HG02981 (cell line): ENCODE measurements around the gene NLGN1.

Source experiments
- ATAC-seq: cut with Tn5 transposase; IDR thresholded peaks from one replicate; pipeline ENCODE4 v1.9.1; 2021; ENCODE audit warnings: mild to moderate bottlenecking, moderate library complexity; ENCODE audit not compliant: unreplicated experiment

The NLGN1 gene

GRCh38 chr3:173945806-173946205 is 548.3 kb downstream of the NLGN1 start:
- no peak for ATAC-seq

GRCh38 chr3:173954647-173955046 is 557.1 kb downstream of the NLGN1 start:
- ATAC-seq, result no peak

- ATAC-seq, result no peak
These were observed 560.1 kb downstream of the NLGN1 start for GRCh38 chr3:173957646-173958045.

- no peak for ATAC-seq
These were observed 561.3 kb downstream of the NLGN1 start for GRCh38 chr3:173958805-173959204.

- ATAC-seq, result no peak
These were observed 572.7 kb downstream of the NLGN1 start for GRCh38 chr3:173970281-173970680.

GRCh38 chr3:173976281-173976680 is 578.7 kb downstream of the NLGN1 start:
- ATAC-seq, result peak; percentile 47

GRCh38 chr3:173977747-173978146 is 580.2 kb downstream of the NLGN1 start:
- ATAC-seq, result no peak

GRCh38 chr3:173983343-173983742 is 585.8 kb downstream of the NLGN1 start:
- no peak for ATAC-seq

GRCh38 chr3:173986861-173987410 is 589.4 kb downstream of the NLGN1 start:
- no peak for ATAC-seq

GRCh38 chr3:173988909-173989308 is 591.4 kb downstream of the NLGN1 start:
- no peak for ATAC-seq

GRCh38 chr3:173992416-173992815 is 594.9 kb downstream of the NLGN1 start:
- no peak for ATAC-seq

GRCh38 chr3:173993299-173993698 is 595.8 kb downstream of the NLGN1 start:
- ATAC-seq, result no peak

GRCh38 chr3:174000675-174001074 is 603.1 kb downstream of the NLGN1 start:
- no peak for ATAC-seq

GRCh38 chr3:174002543-174002942 is 605.0 kb downstream of the NLGN1 start:
- ATAC-seq, result no peak

- no peak for ATAC-seq
These were observed 613.4 kb downstream of the NLGN1 start for GRCh38 chr3:174010907-174011306.

- ATAC-seq, result no peak
These were observed 618.6 kb downstream of the NLGN1 start for GRCh38 chr3:174016186-174016585.

- ATAC-seq, result no peak
These were observed 622.6 kb downstream of the NLGN1 start for GRCh38 chr3:174020156-174020555.

- ATAC-seq, result no peak
These were observed 625.9 kb downstream of the NLGN1 start for GRCh38 chr3:174023421-174023820.

- ATAC-seq, result no peak
These were observed 631.1 kb downstream of the NLGN1 start for GRCh38 chr3:174028673-174029072.

- no peak for ATAC-seq
These were observed 637.9 kb downstream of the NLGN1 start for GRCh38 chr3:174035328-174035886.

GRCh38 chr3:174046311-174046710 is 648.8 kb downstream of the NLGN1 start:
- no peak for ATAC-seq

GRCh38 chr3:174049472-174049871 is 651.9 kb downstream of the NLGN1 start:
- no peak for ATAC-seq

GRCh38 chr3:174051191-174051590 is 653.6 kb downstream of the NLGN1 start:
- ATAC-seq, result no peak
